A172 (cell line): ENCODE measurements around the gene ZNF680. TPM values are rescaled to one million over a fixed set of nuclear protein-coding genes. Genes with fewer than 3 reads are reported as not detected.
"Not testable (repeated sequence)": the region's sequence is repeated elsewhere in the genome, so short reads cannot be mapped to it uniquely, and the experiment has no call there.

Experiments
- DNase-seq: peaks from one replicate; pipeline ENCODE4 v3.0.0-alpha.2; 2015; ENCODE audit warnings: low spot score
- total RNA-seq: library from RNA; depleted of rRNA; stranded (reverse); fragments of >200 nt; shearing (Covaris generic); gene quantifications from 2 replicates; pipeline ENCODE4 v1.2.3, GENCODE V29; 2014; rRNA removed

The ZNF680 gene
- total RNA-seq = 30.1 and 33.8 TPM in 2 replicates

GRCh38 chr7:64562626-64563278 is at the start of gene ZNF680:
ZNF680 (minus strand) TSS chr7:64563071; CDS start chr7:64562954, 117 bp downstream.
- DNase-seq = peak; percentile 98

- no peak for DNase-seq
Observed at GRCh38 chr7:64612452-64612851, 49.6 kb upstream of the ZNF680 start.

GRCh38 chr7:64611717-64612116 is 48.8 kb upstream of the ZNF680 start:
- DNase-seq = no peak

GRCh38 chr7:64610997-64611396 is 48.1 kb upstream of the ZNF680 start:
- DNase-seq = no peak

- DNase-seq = no peak
Observed at GRCh38 chr7:64608116-64608910, 45.4 kb upstream of the ZNF680 start.

- no peak for DNase-seq
Observed at GRCh38 chr7:64606385-64606784, 43.5 kb upstream of the ZNF680 start.

GRCh38 chr7:64603271-64603670 is 40.4 kb upstream of the ZNF680 start:
- no peak for DNase-seq

- DNase-seq = no peak
Observed at GRCh38 chr7:64602518-64602917, 39.6 kb upstream of the ZNF680 start.

GRCh38 chr7:64602086-64602485 is 39.2 kb upstream of the ZNF680 start:
- DNase-seq = no peak

GRCh38 chr7:64599359-64599758 is 36.5 kb upstream of the ZNF680 start:
- DNase-seq = no peak

GRCh38 chr7:64590971-64591370 is 28.1 kb upstream of the ZNF680 start:
- DNase-seq = no peak

GRCh38 chr7:64581926-64582894 is 19.3 kb upstream of the ZNF680 start:
- DNase-seq = peak; percentile 30

GRCh38 chr7:64581391-64581790 is 18.5 kb upstream of the ZNF680 start:
- no peak for DNase-seq

- no peak for DNase-seq
Observed at GRCh38 chr7:64574540-64575099, 11.7 kb upstream of the ZNF680 start.

- not testable (repeated sequence) for DNase-seq
Observed at GRCh38 chr7:64570284-64570605, 7.4 kb upstream of the ZNF680 start.

GRCh38 chr7:64569372-64570283 is 6.8 kb upstream of the ZNF680 start:
- not testable (repeated sequence) for DNase-seq

GRCh38 chr7:64562256-64562625 is 630 bp downstream of the ZNF680 start:
- DNase-seq = peak; percentile 13

- DNase-seq = peak; percentile 49
Observed at GRCh38 chr7:64559206-64559605, 3.7 kb downstream of the ZNF680 start.

- DNase-seq = peak; percentile 51
Observed at GRCh38 chr7:64558781-64559180, 4.1 kb downstream of the ZNF680 start.

GRCh38 chr7:64558323-64558705 is 4.6 kb downstream of the ZNF680 start:
- no peak for DNase-seq
